SK-N-SH (cell line): Measurements from ENCODE around the gene TSPAN4. TPM values are rescaled to one million over a fixed set of nuclear protein-coding genes. Genes with fewer than 3 reads are reported as not detected.

Source experiments
- CTCF ChIA-PET: fragments of 300-600, 350-600 bp; formaldehyde crosslinking; extraction: SDS; loops from one replicate; lab custom pipeline; 2021; lab: Yijun Ruan, JAX
- POLR2A ChIA-PET: fragments of 350-600 bp; sonication (Branson Sonifier 250); formaldehyde crosslinking; extraction: SDS; loops from one replicate; lab custom pipeline; 2020; ENCODE audit warnings: antibody characterized with exemption, inconsistent platforms; lab: Yijun Ruan, JAX
- DNase-seq: peaks from one replicate; pipeline ENCODE4 v3.0.0; 2012
- H2AFZ ChIP-seq: fragments of 200-600 bp; sonication (generic); 2 replicates; pipeline ENCODE4 v1.8.1; 2016; ENCODE audit warnings: antibody characterized with exemption, mild to moderate bottlenecking, low read depth
- H3F3A ChIP-seq: fragments of 200-600 bp; sonication (generic); replicated peaks from 2 replicates; pipeline ENCODE3; 2016; ENCODE audit warnings: antibody characterized with exemption, mild to moderate bottlenecking; ENCODE audit not compliant: insufficient read depth
- H3K27ac ChIP-seq, 2 experiments: fragments of 200-500 bp in 1 of 2; fragments of 200-600 bp in 1 of 2; sonication (Bioruptor generic) in 1 of 2; sonication (generic), shearing (Covaris generic) in 1 of 2; 2 replicates each; pipeline versions ENCODE4 v1.5.1 to v1.6.1; 2014 to 2016; ENCODE audit warnings: low read depth in 2 of 2, inconsistent platforms in 1 of 2, low read length in 1 of 2, mild to moderate bottlenecking in 1 of 2, mixed read lengths in 1 of 2
- H3K27me3 ChIP-seq: fragments of 200-600 bp; sonication (generic), shearing (Covaris generic); 2 replicates; pipeline ENCODE4 v1.6.1; 2016; ENCODE audit warnings: mixed run types; ENCODE audit not compliant: insufficient read depth
- H3K36me3 ChIP-seq, 2 experiments: fragments of 200-500 bp in 1 of 2; fragments of 200-600 bp in 1 of 2; sonication (Bioruptor generic) in 1 of 2; sonication (generic) in 1 of 2; replicated peaks in 1 of 2; 2 replicates each; pipeline versions ENCODE3 to v1.5.1; 2014 to 2016; ENCODE audit warnings: low read length in 1 of 2, mild to moderate bottlenecking in 1 of 2; ENCODE audit not compliant: insufficient read depth in 2 of 2, control insufficient read depth in 1 of 2
- H3K4me1 ChIP-seq, 2 experiments: fragments of 200-500 bp in 1 of 2; fragments of 200-600 bp in 1 of 2; sonication (Bioruptor generic) in 1 of 2; sonication (generic), shearing (Covaris generic) in 1 of 2; 2 replicates each; pipeline versions ENCODE4 v1.5.1 to v1.6.1; 2014 to 2016; ENCODE audit warnings: low read depth in 1 of 2, low read length in 1 of 2, mixed run types in 1 of 2; ENCODE audit not compliant: insufficient read depth in 2 of 2, control insufficient read depth in 1 of 2
- H3K4me2 ChIP-seq: fragments of 200-600 bp; sonication (generic), shearing (Covaris generic); 2 replicates; pipeline ENCODE4 v1.6.1; 2017; ENCODE audit warnings: mixed run types
- H3K4me3 ChIP-seq, 2 experiments: fragments of 200-500 bp in 1 of 2; fragments of 200-600 bp in 1 of 2; sonication (Bioruptor generic) in 1 of 2; sonication (generic), shearing (Covaris generic) in 1 of 2; 2 replicates each; pipeline versions ENCODE4 v1.5.1 to v1.8.1; 2014 to 2016; ENCODE audit warnings: low read depth in 2 of 2, inconsistent platforms in 1 of 2, low read length in 1 of 2, mild to moderate bottlenecking in 1 of 2, mixed read lengths in 1 of 2, moderate library complexity in 1 of 2
- H3K79me2 ChIP-seq: fragments of 200-600 bp; sonication (generic); 2 replicates; pipeline ENCODE4 v1.8.1; 2017; ENCODE audit warnings: mild to moderate bottlenecking; ENCODE audit not compliant: insufficient read depth
- H3K9ac ChIP-seq: fragments of 200-600 bp; sonication (generic); 2 replicates; pipeline ENCODE4 v1.6.1; 2017; ENCODE audit warnings: mixed run types
- H3K9me2 ChIP-seq: fragments of 200-600 bp; sonication (generic); 2 replicates; pipeline ENCODE4 v1.6.1; 2017; ENCODE audit warnings: mixed run types
- H3K9me3 ChIP-seq: fragments of 200-600 bp; sonication (generic); 2 replicates; pipeline ENCODE4 v1.6.1; 2017; ENCODE audit warnings: mixed run types, mild to moderate bottlenecking, moderate library complexity
- H4K20me1 ChIP-seq: fragments of 200-600 bp; sonication (generic); 2 replicates; pipeline ENCODE4 v1.6.1; 2017; ENCODE audit warnings: mild to moderate bottlenecking, mixed run types; ENCODE audit not compliant: insufficient read depth
- ELF1 ChIP-seq: IDR thresholded peaks from 2 replicates; pipeline ENCODE4 v1.4.0; 2012
- FOSL2 ChIP-seq: IDR thresholded peaks from 2 replicates; pipeline ENCODE4 v1.4.0; 2012; ENCODE audit warnings: low read depth, mild to moderate bottlenecking, moderate library complexity, borderline replicate concordance
- GABPA ChIP-seq: IDR thresholded peaks from 2 replicates; pipeline ENCODE4 v1.4.0; 2012; ENCODE audit warnings: low read depth, mild to moderate bottlenecking
- JUND ChIP-seq: IDR thresholded peaks from 2 replicates; pipeline ENCODE4 v1.4.0; 2012
- MAX ChIP-seq: IDR thresholded peaks from 2 replicates; pipeline ENCODE4 v1.4.0; 2012; ENCODE audit warnings: low read depth
- MEF2A ChIP-seq: IDR thresholded peaks from 2 replicates; pipeline ENCODE4 v1.4.0; 2012; ENCODE audit warnings: low read depth, borderline replicate concordance
- MXI1 ChIP-seq: IDR thresholded peaks from 2 replicates; pipeline ENCODE4 v1.6.1; 2012; ENCODE audit warnings: mild to moderate bottlenecking, low read depth, low read length, improper control_type of control experiment
- NFIC ChIP-seq: IDR thresholded peaks from 2 replicates; pipeline ENCODE4 v1.4.0; 2012; ENCODE audit warnings: borderline replicate concordance
- PBX3 ChIP-seq: IDR thresholded peaks from 2 replicates; pipeline ENCODE4; 2012
- REST ChIP-seq: IDR thresholded peaks from 2 replicates; pipeline ENCODE4 v1.6.1; 2012; ENCODE audit warnings: mild to moderate bottlenecking, low read depth, low read length, moderate library complexity
- RXRA ChIP-seq: IDR thresholded peaks from 2 replicates; pipeline ENCODE4 v1.4.0; 2012; ENCODE audit warnings: low read depth, mild to moderate bottlenecking, borderline replicate concordance
- SIN3A ChIP-seq: IDR thresholded peaks from 2 replicates; pipeline ENCODE4 v1.6.1; 2012; ENCODE audit warnings: low read depth, mild to moderate bottlenecking, low read length, moderate library complexity, borderline replicate concordance
- SMC3 ChIP-seq: IDR thresholded peaks from 2 replicates; pipeline ENCODE4 v1.6.1; 2012; ENCODE audit warnings: low read depth, low read length, improper control_type of control experiment
- TCF12 ChIP-seq: IDR thresholded peaks from 2 replicates; pipeline ENCODE4 v1.4.0; 2012
- TEAD4 ChIP-seq: IDR thresholded peaks from 2 replicates; pipeline ENCODE4 v1.4.0; 2012; ENCODE audit warnings: mild to moderate bottlenecking, borderline replicate concordance; ENCODE audit not compliant: insufficient read depth
- USF2 ChIP-seq: fragments of 150-350 bp; IDR thresholded peaks from 2 replicates; pipeline ENCODE4 v1.6.1; 2017; ENCODE audit warnings: antibody characterized with exemption, low read length, low read depth, borderline replicate concordance
- WGBS: methylation state at CpG from one replicate; pipeline ENCODE4 v1.1.6; 2017; ENCODE audit warnings: low lambda C conversion rate; 5-methylcytosine and 5-hydroxymethylcytosine counted together
- polyA plus RNA-seq, 3 experiments: library from polyadenylated mRNA; depleted of rRNA; stranded (reverse); fragments of >200 nt; gene quantifications; 2 replicates each; pipeline ENCODE4 v1.2.3, GENCODE V29; 2012

Gene TSPAN4
- polyA plus RNA-seq, 1 of the 3 experiments (the other 2 are of a cell fraction): 226 TPM

GRCh38 chr11:820655-821511, 21.8 kb upstream of the TSPAN4 start:
- Histone ChIP-seq H3K4me1 (peaks cover 14 to 26% of the 10 kb centered on the region in 2 experiments; a peak in 3 of 4 replicates), H3K4me3 (peak overlapping the region; percentile 71 to 79), H3K9me2 (no peaks in the 10 kb centered on the region), H3K9ac (peak overlapping the region; percentile 83), H4K20me1 (peaks cover 28% of the 10 kb centered on the region), H3K79me2 (peaks cover 26% of the 10 kb centered on the region), H3K4me2 (peak overlapping the region; percentile 98), H3K9me3 (no peaks in the 10 kb centered on the region), H2AFZ (no peak overlapping the region), H3K36me3 (peaks cover 0 to 21% of the 10 kb centered on the region in 2 experiments), H3K27ac (peak overlapping the region in 1 of 2 experiments; percentile 73; a peak in 3 of 4 replicates), H3F3A (peaks cover 7% of the 10 kb centered on the region), H3K27me3 (no peaks in the 10 kb centered on the region)
- 41% methylated on average over 6 of the region's 11 CpGs for WGBS
- ChIA-PET POLR2A (interaction anchor here (1.9 to 2.7 kb wide), 4 partner anchors 12 to 22 kb away, joined by 6 to 34 read pairs (median 11); partner anchors contain the start of genes CD151, POLR2L, RPLP2 and TSPAN4), CTCF (interaction anchor here (1.1 to 1.4 kb wide), 2 partner anchors 10 to 13 kb away, joined by 4 read pairs; no protein-coding TSS in a partner anchor)
- DNase-seq: no peak
- TF ChIP-seq PBX3 (peak; percentile 46), RXRA (peak; percentile 34; the same call in 1 of the 2 replicates), MEF2A (no peak), MXI1 (no peak), REST (0 out of 2 replicates have a peak, but pooled peaks have one; percentile 13), SIN3A (0 out of 2 replicates have a peak, but pooled peaks have one; percentile 10), FOSL2 (peak; percentile 83), MAX (no peak), NFIC (peak; percentile 75), SMC3 (no peak), GABPA (no peak), USF2 (no peak), TCF12 (peak; percentile 71; the same call in 1 of the 2 replicates), TEAD4 (0 out of 2 replicates have a peak, but pooled peaks have one; percentile 28), ELF1 (no peak), JUND (peak; percentile 59)
